IMR-90 (cell line): Measurements from ENCODE around the gene METTL24. TPM values are rescaled to one million over a fixed set of nuclear protein-coding genes. Genes with fewer than 3 reads are reported as not detected.

Experiments
- ATAC-seq: fragments of 200-7000 bp; cut with Tn5 transposase; 2 replicates; pipeline ENCODE4 v1.9.1; 2020; ENCODE audit warnings: low read depth, mild to moderate bottlenecking, moderate library complexity
- BruUV-seq: library from RNA; stranded (reverse); fragments of 400-500 nt; replicated peaks from 2 replicates; lab custom pipeline; 2021; lab: Mats Ljungman, UMichigan
- CTCF ChIA-PET: fragments of 300-600 bp; formaldehyde crosslinking; extraction: SDS; loops from one replicate; lab custom pipeline; 2021; ENCODE audit warnings: antibody characterized with exemption; lab: Yijun Ruan, JAX
- POLR2A ChIA-PET: fragments of 300-600 bp; sonication (Branson Sonifier 250); formaldehyde crosslinking; loops from one replicate; lab custom pipeline; 2022; ENCODE audit warnings: antibody characterized with exemption; ENCODE audit not compliant: unreplicated experiment; lab: Charles Lee
- DNase-seq: peaks from one replicate; pipeline ENCODE4 v3.0.0; 2013
- H2AFZ ChIP-seq: replicated peaks from 2 replicates; pipeline ENCODE3; 2013; ENCODE audit warnings: low read length, mild to moderate bottlenecking; ENCODE audit not compliant: poor library complexity
- H2AK5ac ChIP-seq: 2 replicates; pipeline ENCODE4 v1.6.1; 2013; ENCODE audit warnings: low read depth, low read length, inconsistent platforms
- H2AK9ac ChIP-seq: replicated peaks from 2 replicates; pipeline ENCODE3; 2013; ENCODE audit warnings: mild to moderate bottlenecking, low read depth, low read length, moderate library complexity; ENCODE audit not compliant: poor library complexity
- H2BK120ac ChIP-seq: 2 replicates; pipeline ENCODE4 v1.6.1; 2013; ENCODE audit warnings: low read depth, low read length, inconsistent platforms
- H2BK15ac ChIP-seq: 3 replicates; pipeline ENCODE4 v1.6.1; 2013; ENCODE audit warnings: low read depth, low read length, inconsistent platforms
- H2BK20ac ChIP-seq: 2 replicates; pipeline ENCODE4 v1.6.1; 2013; ENCODE audit warnings: low read depth, mild to moderate bottlenecking, inconsistent platforms, low read length, moderate library complexity
- H2BK5ac ChIP-seq: 2 replicates; pipeline ENCODE4 v1.6.1; 2013; ENCODE audit warnings: mild to moderate bottlenecking, low read depth, low read length, inconsistent platforms; ENCODE audit not compliant: poor library complexity, severe bottlenecking
- H3K14ac ChIP-seq: replicated peaks from 2 replicates; pipeline ENCODE4 v1.6.1; 2013; ENCODE audit warnings: low read depth, low read length, inconsistent platforms
- H3K18ac ChIP-seq: 2 replicates; pipeline ENCODE4 v1.6.1; 2013; ENCODE audit warnings: low read depth, low read length, control low read depth
- H3K23ac ChIP-seq: 2 replicates; pipeline ENCODE4 v1.6.1; 2013; ENCODE audit warnings: low read depth, low read length, inconsistent platforms
- H3K27ac ChIP-seq: 2 replicates; pipeline ENCODE4 v1.5.1; 2013; ENCODE audit warnings: mild to moderate bottlenecking, control low read depth, low read length; ENCODE audit not compliant: insufficient read depth
- H3K27me3 ChIP-seq: 2 replicates; pipeline ENCODE4 v1.6.1; 2013; ENCODE audit warnings: low read length; ENCODE audit not compliant: control insufficient read depth, insufficient read depth
- H3K36me3 ChIP-seq: 2 replicates; pipeline ENCODE4 v1.6.1; 2013; ENCODE audit warnings: low read length, mixed read lengths; ENCODE audit not compliant: control insufficient read depth, insufficient read depth
- H3K4ac ChIP-seq: 2 replicates; pipeline ENCODE4 v1.6.1; 2013; ENCODE audit warnings: low read depth, low read length, inconsistent platforms
- H3K4me1 ChIP-seq: 2 replicates; pipeline ENCODE4 v1.6.1; 2013; ENCODE audit warnings: low read length, mixed read lengths; ENCODE audit not compliant: control insufficient read depth, insufficient read depth
- H3K4me2 ChIP-seq: 2 replicates; pipeline ENCODE4 v1.6.1; 2013; ENCODE audit warnings: low read depth, mild to moderate bottlenecking, control low read depth, low read length, moderate library complexity
- H3K4me3 ChIP-seq: 2 replicates; pipeline ENCODE4 v1.5.1; 2013; ENCODE audit warnings: low read depth, mild to moderate bottlenecking, control low read depth, low read length, moderate library complexity; ENCODE audit not compliant: insufficient read depth
- H3K56ac ChIP-seq: 2 replicates; pipeline ENCODE4 v1.6.1; 2013; ENCODE audit warnings: low read length, inconsistent platforms; ENCODE audit not compliant: insufficient read depth; ENCODE audit errors: extremely low read depth
- H3K79me1 ChIP-seq, 2 experiments: 2 replicates each; pipeline ENCODE4 v1.6.1; 2013; ENCODE audit warnings: low read length in 2 of 2, inconsistent platforms in 1 of 2, low read depth in 1 of 2
- H3K9ac ChIP-seq: 2 replicates; pipeline ENCODE4 v1.6.1; 2013; ENCODE audit warnings: low read depth, low read length, control low read depth
- H3K9me1 ChIP-seq: 2 replicates; pipeline ENCODE4 v1.6.1; 2013; ENCODE audit warnings: low read length, inconsistent platforms; ENCODE audit not compliant: insufficient read depth
- H3K9me3 ChIP-seq: 2 replicates; pipeline ENCODE4 v1.6.1; 2013; ENCODE audit warnings: low read length; ENCODE audit not compliant: control insufficient read depth, insufficient read depth
- H4K20me1 ChIP-seq: 2 replicates; pipeline ENCODE4 v1.6.1; 2013; ENCODE audit warnings: low read length, inconsistent platforms; ENCODE audit not compliant: insufficient read depth
- H4K5ac ChIP-seq: 2 replicates; pipeline ENCODE4 v1.6.1; 2013; ENCODE audit warnings: mild to moderate bottlenecking, low read depth, low read length, control low read depth
- H4K8ac ChIP-seq, 2 experiments: 2 replicates each; pipeline ENCODE4 v1.6.1; 2013; ENCODE audit warnings: low read depth in 2 of 2, low read length in 2 of 2, control low read depth in 1 of 2, inconsistent platforms in 1 of 2
- H4K91ac ChIP-seq: 2 replicates; pipeline ENCODE4 v1.6.1; 2013; ENCODE audit warnings: low read depth, low read length, inconsistent platforms; ENCODE audit not compliant: insufficient read depth
- CHD1 ChIP-seq: IDR thresholded peaks from 2 replicates; pipeline ENCODE4 v1.6.1; 2012; ENCODE audit warnings: low read depth, low read length, improper control_type of control experiment
- FOS ChIP-seq: fragments of 150-350 bp; IDR thresholded peaks from 2 replicates; pipeline ENCODE4 v1.6.1; 2016; ENCODE audit warnings: low read depth, low read length
- MXI1 ChIP-seq: IDR thresholded peaks from 2 replicates; pipeline ENCODE4 v1.6.1; 2012; ENCODE audit warnings: low read depth, mild to moderate bottlenecking, low read length, moderate library complexity, borderline replicate concordance
- NFE2L2 ChIP-seq: fragments of 150-350 bp; IDR thresholded peaks from 2 replicates; pipeline ENCODE4 v1.6.1; 2016; ENCODE audit warnings: low read depth, mild to moderate bottlenecking, low read length
- POLR2A ChIP-seq: IDR thresholded peaks from 2 replicates; pipeline ENCODE4 v1.6.1; 2012; ENCODE audit warnings: mild to moderate bottlenecking, low read depth, low read length
- RAD21 ChIP-seq: IDR thresholded peaks from 2 replicates; pipeline ENCODE4 v1.6.1; 2012; ENCODE audit warnings: low read length, improper control_type of control experiment
- RCOR1 ChIP-seq: IDR thresholded peaks from 2 replicates; pipeline ENCODE4 v1.6.1; 2012; ENCODE audit warnings: mild to moderate bottlenecking, low read length, improper control_type of control experiment; ENCODE audit not compliant: insufficient replicate concordance
- RFX5 ChIP-seq: IDR thresholded peaks from 2 replicates; pipeline ENCODE4 v1.8.0; 2012; ENCODE audit warnings: low read depth, mild to moderate bottlenecking, low read length, moderate library complexity
- dilution Hi-C: fragments of 300-500 bp; cut with HindIII; formaldehyde crosslinking; loops from one replicate; pipeline ENCODE4 v1.14.3; 2018; ENCODE audit warnings: low sequenced_read_pairs; ENCODE audit not compliant: unreplicated experiment
- in situ Hi-C: fragments of 300-500 bp; cut with MboI; formaldehyde crosslinking; loops from 3 replicates; pipeline ENCODE4 v1.14.3; 2019; ENCODE audit warnings: low sequenced_read_pairs, inconsistent platforms, mixed read lengths
- intact Hi-C: fragments of 100-400 bp; cut with micrococcal nuclease; formaldehyde crosslinking; loops from 2 replicates; pipeline ENCODE4 v1.10.0; 2022
- polyA plus RNA-seq, 3 experiments: library from polyadenylated mRNA; depleted of rRNA; stranded (reverse); fragments of >200 nt; gene quantifications; 2 replicates each; pipeline ENCODE4 v1.2.3, GENCODE V29; 2012; ENCODE audit warnings: low replicate concordance in 1 of 3
- total RNA-seq: library from RNA; depleted of rRNA; stranded (reverse); fragments of >200 nt; gene quantifications from 2 replicates; pipeline ENCODE4 v1.2.3, GENCODE V29; 2012
- TF ChIP-seq, protein P1 (sequence below): conservative IDR thresholded peaks from 2 replicates; pipeline ENCODE4 v1.5.1; 2012; ENCODE audit warnings: mild to moderate bottlenecking, low read depth, low read length, improper control_type of control experiment
- TF ChIP-seq, protein P2 (sequence below): fragments of 150-350 bp; IDR thresholded peaks from 2 replicates; pipeline ENCODE4 v1.6.1; 2017; ENCODE audit warnings: mild to moderate bottlenecking, antibody characterized with exemption, low read length, low read depth

The METTL24 gene
- total and polyA plus RNA-seq, 2 of the 4 experiments (the other 2 are of a cell fraction) = not detected

DNA sequence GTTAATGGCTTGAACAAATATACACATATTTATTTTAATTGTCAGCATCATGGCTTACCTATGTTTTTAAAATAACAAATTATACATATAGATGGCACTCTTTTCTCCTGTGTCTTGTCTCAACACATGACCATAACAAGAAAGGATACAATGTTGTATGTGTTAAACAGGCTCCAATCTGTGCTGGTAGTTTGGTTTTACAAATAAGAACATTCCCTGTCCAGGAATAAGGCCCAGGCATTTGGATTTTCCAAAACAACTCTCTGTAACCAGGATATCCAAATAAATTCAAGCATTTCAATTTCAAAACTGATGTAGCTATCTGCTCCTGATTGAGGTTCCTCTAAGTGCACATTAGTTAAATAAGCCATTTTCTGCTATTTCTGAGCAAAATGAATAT lies 17.1 kb downstream of the METTL24 start:
- Histone ChIP-seq H4K91ac (no peak overlapping the region), H2BK20ac (no peak overlapping the region), H3K23ac (no peak overlapping the region), H4K20me1 (no peaks in the 10 kb centered on the region), H3K18ac (no peak overlapping the region), H3K27me3 (peaks cover 6% of the 10 kb centered on the region; the same call in 1 of the 2 replicates), H3K36me3 (no peaks in the 10 kb centered on the region), H3K14ac (no peak overlapping the region), H2BK15ac (no peak overlapping the region), H2AK9ac (no peak overlapping the region), H3K9me1 (no peaks in the 10 kb centered on the region), H2AFZ (no peak overlapping the region), H4K8ac (no peak overlapping the region), H3K56ac (no peak overlapping the region), H2BK120ac (no peak overlapping the region), H3K4me2 (no peak overlapping the region), H3K79me1 (no peaks in the 10 kb centered on the region), H3K4me3 (no peak overlapping the region), H3K27ac (no peak overlapping the region), H3K4me1 (no peaks in the 10 kb centered on the region), H2BK5ac (no peak overlapping the region), H3K4ac (no peak overlapping the region), H2AK5ac (no peak overlapping the region), H3K9me3 (no peaks in the 10 kb centered on the region), H3K9ac (no peak overlapping the region), H4K5ac (no peak overlapping the region)
- dilution Hi-C loops (no loop called here), in situ Hi-C loops (no loop called here), intact Hi-C loops (loop anchor here (5.0 kb wide), 1 partner anchor 159 kb away; the partner anchor contains the start of gene CDC40)
- no peak for DNase-seq
- BruUV-seq = no TSS peak
- CTCF ChIA-PET = interaction anchor here (0.8 to 1.6 kb wide), 4 partner anchors 13 to 43 kb away, joined by 3 to 7 read pairs (median 6); no protein-coding TSS in a partner anchor
- ATAC-seq = no peak
- TF ChIP-seq RFX5 (no peak), MXI1 (no peak), RCOR1 (no peak), CHD1 (no peak), POLR2A (no peak), RAD21 (no peak), NFE2L2 (no peak), FOS (no peak)
- TF ChIP-seq, protein P1, sequence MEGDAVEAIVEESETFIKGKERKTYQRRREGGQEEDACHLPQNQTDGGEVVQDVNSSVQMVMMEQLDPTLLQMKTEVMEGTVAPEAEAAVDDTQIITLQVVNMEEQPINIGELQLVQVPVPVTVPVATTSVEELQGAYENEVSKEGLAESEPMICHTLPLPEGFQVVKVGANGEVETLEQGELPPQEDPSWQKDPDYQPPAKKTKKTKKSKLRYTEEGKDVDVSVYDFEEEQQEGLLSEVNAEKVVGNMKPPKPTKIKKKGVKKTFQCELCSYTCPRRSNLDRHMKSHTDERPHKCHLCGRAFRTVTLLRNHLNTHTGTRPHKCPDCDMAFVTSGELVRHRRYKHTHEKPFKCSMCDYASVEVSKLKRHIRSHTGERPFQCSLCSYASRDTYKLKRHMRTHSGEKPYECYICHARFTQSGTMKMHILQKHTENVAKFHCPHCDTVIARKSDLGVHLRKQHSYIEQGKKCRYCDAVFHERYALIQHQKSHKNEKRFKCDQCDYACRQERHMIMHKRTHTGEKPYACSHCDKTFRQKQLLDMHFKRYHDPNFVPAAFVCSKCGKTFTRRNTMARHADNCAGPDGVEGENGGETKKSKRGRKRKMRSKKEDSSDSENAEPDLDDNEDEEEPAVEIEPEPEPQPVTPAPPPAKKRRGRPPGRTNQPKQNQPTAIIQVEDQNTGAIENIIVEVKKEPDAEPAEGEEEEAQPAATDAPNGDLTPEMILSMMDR = no peak
- TF ChIP-seq, protein P2, sequence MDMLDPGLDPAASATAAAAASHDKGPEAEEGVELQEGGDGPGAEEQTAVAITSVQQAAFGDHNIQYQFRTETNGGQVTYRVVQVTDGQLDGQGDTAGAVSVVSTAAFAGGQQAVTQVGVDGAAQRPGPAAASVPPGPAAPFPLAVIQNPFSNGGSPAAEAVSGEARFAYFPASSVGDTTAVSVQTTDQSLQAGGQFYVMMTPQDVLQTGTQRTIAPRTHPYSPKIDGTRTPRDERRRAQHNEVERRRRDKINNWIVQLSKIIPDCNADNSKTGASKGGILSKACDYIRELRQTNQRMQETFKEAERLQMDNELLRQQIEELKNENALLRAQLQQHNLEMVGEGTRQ = no peak
- POLR2A ChIA-PET = no interaction called here
